Thyroid gland (tissue), 4 donors: ENCODE results near the gene CDC6. TPM values are rescaled to one million over a fixed set of nuclear protein-coding genes. Genes with fewer than 3 reads are reported as not detected.

ENCODE experiments used
- DNase-seq, 2 donors: peaks; one replicate each; pipeline ENCODE4 v3.0.0-alpha.2; 2019
- H3K27ac ChIP-seq, 3 donors: fragments of 200-600 bp; sonication (generic); 1 replicate in 2 of 3; 2 replicates in 1 of 3; pipeline ENCODE4 v1.5.1; 2016 to 2019; ENCODE audit warnings: mild to moderate bottlenecking in 1 of 3, moderate library complexity in 1 of 3
- H3K27me3 ChIP-seq: fragments of 200-600 bp; sonication (generic); one replicate; pipeline ENCODE4 v1.5.1; 2019
- H3K36me3 ChIP-seq, 2 donors: fragments of 200-600 bp; sonication (generic); one replicate each; pipeline ENCODE4 v1.5.1; 2016 to 2019
- H3K4me1 ChIP-seq, 2 donors: fragments of 200-600 bp; sonication (generic); one replicate each; pipeline ENCODE4 v1.5.1; 2017 to 2019
- H3K4me3 ChIP-seq, 3 donors: fragments of 200-600 bp; sonication (generic); replicated peaks in 1 of 3; 1 replicate in 2 of 3; 2 replicates in 1 of 3; pipeline ENCODE4 v1.5.1; 2016; ENCODE audit warnings: mild to moderate bottlenecking in 1 of 3
- H3K9me3 ChIP-seq: fragments of 200-600 bp; sonication (generic); one replicate; pipeline ENCODE4 v1.5.1; 2017
- POLR2A ChIP-seq, 2 donors: fragments of 450-650 bp; IDR thresholded peaks; one replicate each; pipeline ENCODE4 v1.6.1; 2017; ENCODE audit warnings: antibody characterized with exemption in 2 of 2, mild to moderate bottlenecking in 2 of 2, moderate library complexity in 1 of 2
- WGBS, 2 donors: methylation state at CpG; one replicate each; pipeline ENCODE4 v1.1.5; 2017; 5-methylcytosine and 5-hydroxymethylcytosine counted together
- intact Hi-C: fragments of 100-400 bp; cut with DNase I; formaldehyde crosslinking; loops from one replicate; pipeline ENCODE4 v1.15.1; 2023
- total RNA-seq, 4 donors: library from RNA; depleted of rRNA; stranded (reverse); fragments of >200 nt; gene quantifications; one replicate each; pipeline ENCODE4 v1.2.3, GENCODE V29; 2016
- TF ChIP-seq, protein P1 (sequence below), 6 experiments: fragments of 200-600 bp in 3 of 6; fragments of 450-650 bp in 3 of 6; sonication (generic) in 3 of 6; IDR thresholded peaks; one replicate each; pipeline ENCODE4 v1.5.1; 2016 to 2019; ENCODE audit warnings: antibody characterized with exemption in 6 of 6, mild to moderate bottlenecking in 2 of 6, inconsistent platforms in 1 of 6, moderate library complexity in 1 of 6

Gene CDC6
- total RNA-seq, 4 donors from 2014 or later = 0.63 to 5.2 (median 0.79) TPM

DNA sequence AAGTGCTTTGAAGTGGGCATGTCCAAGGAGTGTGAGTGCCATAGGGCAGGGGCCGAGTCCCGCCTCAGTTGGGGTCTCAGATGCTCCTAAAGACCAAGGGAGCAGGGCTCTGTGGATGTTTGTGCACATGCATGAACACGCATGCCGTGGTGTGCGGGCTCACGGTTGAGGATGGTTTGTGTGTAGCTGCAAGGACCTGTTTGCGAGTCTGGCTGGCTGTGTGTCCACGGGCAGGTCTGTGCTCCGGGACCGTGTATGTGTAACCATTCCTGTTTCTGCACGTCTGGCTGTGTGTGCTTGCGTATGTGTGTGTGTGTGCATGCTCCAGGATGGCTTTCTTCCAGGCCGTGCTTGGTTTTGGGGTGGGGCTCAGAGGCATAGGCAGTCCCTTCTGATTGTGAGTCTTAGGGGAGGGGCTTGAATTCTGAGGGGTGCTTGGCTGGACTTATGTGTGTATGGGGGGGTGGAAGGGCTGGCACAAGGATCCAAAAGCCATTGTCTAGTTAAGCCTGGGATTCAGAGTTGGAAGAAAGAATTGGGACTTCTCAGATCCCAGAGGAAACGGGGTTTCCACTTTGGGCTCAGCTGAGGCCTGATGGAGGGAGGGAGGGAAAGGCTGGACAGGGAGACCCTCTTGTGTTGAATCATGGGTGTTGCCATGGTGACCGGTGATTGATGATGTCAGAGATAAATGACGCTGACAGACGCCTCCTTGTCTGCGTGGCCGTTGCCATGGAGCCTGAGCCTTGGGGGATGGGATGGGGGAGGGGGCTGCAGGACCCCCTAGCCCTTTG, 62.4 kb downstream of the CDC6 start:
- no peak overlapping the region for H3K4me3 ChIP-seq
- no peaks in the 10 kb centered on the region for H3K9me3 ChIP-seq
- intact Hi-C loops = no loop called here
- no peaks in the 10 kb centered on the region for H3K27me3 ChIP-seq
- DNase-seq = no peak
- TF ChIP-seq POLR2A (IDR thresholded peaks at IDR 0.05) = no peak
- TF ChIP-seq, protein P1, sequence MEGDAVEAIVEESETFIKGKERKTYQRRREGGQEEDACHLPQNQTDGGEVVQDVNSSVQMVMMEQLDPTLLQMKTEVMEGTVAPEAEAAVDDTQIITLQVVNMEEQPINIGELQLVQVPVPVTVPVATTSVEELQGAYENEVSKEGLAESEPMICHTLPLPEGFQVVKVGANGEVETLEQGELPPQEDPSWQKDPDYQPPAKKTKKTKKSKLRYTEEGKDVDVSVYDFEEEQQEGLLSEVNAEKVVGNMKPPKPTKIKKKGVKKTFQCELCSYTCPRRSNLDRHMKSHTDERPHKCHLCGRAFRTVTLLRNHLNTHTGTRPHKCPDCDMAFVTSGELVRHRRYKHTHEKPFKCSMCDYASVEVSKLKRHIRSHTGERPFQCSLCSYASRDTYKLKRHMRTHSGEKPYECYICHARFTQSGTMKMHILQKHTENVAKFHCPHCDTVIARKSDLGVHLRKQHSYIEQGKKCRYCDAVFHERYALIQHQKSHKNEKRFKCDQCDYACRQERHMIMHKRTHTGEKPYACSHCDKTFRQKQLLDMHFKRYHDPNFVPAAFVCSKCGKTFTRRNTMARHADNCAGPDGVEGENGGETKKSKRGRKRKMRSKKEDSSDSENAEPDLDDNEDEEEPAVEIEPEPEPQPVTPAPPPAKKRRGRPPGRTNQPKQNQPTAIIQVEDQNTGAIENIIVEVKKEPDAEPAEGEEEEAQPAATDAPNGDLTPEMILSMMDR (IDR thresholded peaks at IDR 0.05) = no peak
- H3K27ac ChIP-seq = no peak overlapping the region
- H3K36me3 ChIP-seq = peaks cover 16 to 38% of the 10 kb centered on the region in 2 donors
- peaks cover 43 to 60% of the 10 kb centered on the region in 2 donors for H3K4me1 ChIP-seq
- WGBS, 2 donors = 42 to 61% methylated on average over 8 to 16 of the region's 19 CpGs

DNA sequence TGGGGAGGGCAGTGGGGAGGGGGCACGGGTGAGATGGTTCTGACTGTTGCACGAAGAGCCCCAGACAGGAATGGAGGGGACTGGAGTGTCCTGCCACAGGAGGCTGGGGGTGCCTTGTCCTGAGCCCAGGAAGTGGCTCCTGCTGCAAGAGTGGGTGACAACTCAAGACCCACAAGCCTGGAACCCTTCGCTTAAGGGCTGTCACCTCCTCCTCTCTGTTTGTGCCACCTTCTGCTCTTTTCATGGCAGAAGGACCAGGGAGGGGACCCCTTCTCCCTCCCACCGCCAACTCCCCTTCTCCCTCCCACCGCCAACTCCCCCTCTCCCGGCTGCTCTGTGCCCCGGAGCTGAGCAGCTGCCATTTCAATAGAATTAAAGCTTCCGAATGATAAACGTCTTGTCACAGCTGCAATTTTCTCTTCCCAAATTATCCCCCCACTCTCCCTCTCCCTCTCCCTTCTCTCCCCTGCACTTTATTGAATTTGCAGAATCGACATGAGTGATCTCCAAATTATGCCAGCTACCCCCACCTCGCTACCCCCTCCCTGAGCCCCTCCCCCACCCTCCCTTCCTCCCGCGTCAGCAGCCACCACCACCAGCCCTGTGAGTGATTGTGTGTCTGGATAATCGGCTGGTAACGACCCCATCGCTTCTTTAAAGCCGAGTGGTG, 63.1 kb downstream of the CDC6 start:
- WGBS, 2 donors = 68 to 78% methylated on average over 16 to 17 of the region's 17 CpGs
- no peak for DNase-seq
- Histone ChIP-seq H3K4me3 (no peak overlapping the region), H3K36me3 (peaks cover 16 to 45% of the 10 kb centered on the region in 2 donors), H3K27ac (no peak overlapping the region), H3K4me1 (peaks cover 39 to 56% of the 10 kb centered on the region in 2 donors), H3K9me3 (no peaks in the 10 kb centered on the region), H3K27me3 (no peaks in the 10 kb centered on the region)
- TF ChIP-seq POLR2A (IDR thresholded peaks at IDR 0.05) = no peak
- TF ChIP-seq, protein P1 (IDR thresholded peaks at IDR 0.05) = no peak
- intact Hi-C loops = no loop called here

DNA sequence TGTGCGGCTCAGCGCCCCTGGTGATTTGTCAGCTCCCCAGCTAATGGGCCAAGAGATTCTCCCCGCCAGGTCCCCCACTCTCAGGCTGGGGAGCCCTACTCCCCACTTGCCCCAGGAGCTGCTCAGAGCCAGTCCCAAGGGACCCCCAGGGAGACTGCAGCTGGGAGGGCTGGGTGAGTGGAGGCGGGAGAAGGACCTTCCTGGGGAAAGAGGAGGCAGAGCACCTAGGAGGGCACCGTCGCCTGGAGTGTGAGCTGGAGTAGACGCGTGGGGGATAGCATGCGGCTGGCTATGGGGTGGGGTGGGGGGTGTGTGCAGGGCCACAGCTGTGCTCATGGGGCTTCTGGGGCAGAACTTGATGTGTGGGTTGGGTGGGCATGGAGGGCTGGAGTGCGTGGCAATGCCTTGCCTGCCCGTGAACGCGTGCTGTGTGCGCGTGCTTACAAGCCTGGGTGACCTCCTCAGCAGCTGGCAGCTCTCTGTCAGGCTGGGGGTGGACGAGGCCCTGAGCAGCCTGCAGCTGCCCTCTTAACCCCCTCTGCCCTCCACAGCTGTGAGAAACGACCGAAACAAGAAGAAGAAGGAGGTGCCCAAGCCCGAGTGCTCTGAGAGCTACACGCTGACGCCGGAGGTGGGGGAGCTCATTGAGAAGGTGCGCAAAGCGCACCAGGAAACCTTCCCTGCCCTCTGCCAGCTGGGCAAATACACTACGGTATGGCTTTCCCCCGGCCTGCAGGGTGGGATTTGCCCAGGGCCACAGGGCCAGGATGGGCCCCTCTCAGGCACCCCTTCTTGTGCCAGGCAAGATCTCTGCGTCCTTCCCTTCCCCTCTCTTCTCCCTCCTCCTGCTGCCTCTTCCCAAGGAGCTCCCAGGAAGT, 63.9 kb downstream of the CDC6 start:
- DNase-seq = no peak

DNA sequence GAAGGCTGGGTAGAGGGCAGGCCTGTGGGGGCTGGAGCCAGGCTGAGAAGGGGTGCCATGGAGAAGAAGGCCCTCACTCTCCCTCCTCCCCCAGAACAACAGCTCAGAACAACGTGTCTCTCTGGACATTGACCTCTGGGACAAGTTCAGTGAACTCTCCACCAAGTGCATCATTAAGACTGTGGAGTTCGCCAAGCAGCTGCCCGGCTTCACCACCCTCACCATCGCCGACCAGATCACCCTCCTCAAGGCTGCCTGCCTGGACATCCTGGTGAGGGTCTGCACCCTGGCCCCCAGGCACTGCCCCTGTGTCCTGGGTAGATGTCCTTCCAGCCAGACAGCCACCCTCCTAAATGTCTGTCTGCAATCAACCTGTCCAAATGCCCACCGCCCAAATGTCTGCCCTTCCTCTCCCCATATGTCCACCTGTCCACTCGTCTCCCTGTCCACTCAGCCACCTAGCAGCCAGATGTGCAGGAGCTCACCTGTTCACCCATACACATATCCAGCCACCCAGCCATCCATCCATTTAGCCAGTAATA, 64.6 kb downstream of the CDC6 start:
- 88 to 92% methylated on average over 7 of the region's 7 CpGs for WGBS, 2 donors
- no peak overlapping the region for H3K27ac ChIP-seq
- H3K36me3 ChIP-seq = peaks cover 23 to 50% of the 10 kb centered on the region in 2 donors
- H3K9me3 ChIP-seq = no peaks in the 10 kb centered on the region
- no peaks in the 10 kb centered on the region for H3K27me3 ChIP-seq
- no peak overlapping the region for H3K4me3 ChIP-seq
- TF ChIP-seq, protein P1 (IDR thresholded peaks at IDR 0.05) = no peak
- TF ChIP-seq POLR2A (IDR thresholded peaks at IDR 0.05) = no peak
- DNase-seq = no peak
- intact Hi-C loops = no loop called here
- peaks cover 24 to 41% of the 10 kb centered on the region in 2 donors for H3K4me1 ChIP-seq

More for the DNA sequence above, 63.9 kb downstream of the CDC6 start:
- Histone ChIP-seq H3K9me3 (no peaks in the 10 kb centered on the region), H3K27me3 (no peaks in the 10 kb centered on the region), H3K27ac (no peak overlapping the region), H3K36me3 (peaks cover 23 to 50% of the 10 kb centered on the region in 2 donors), H3K4me1 (peaks cover 31 to 48% of the 10 kb centered on the region in 2 donors), H3K4me3 (no peak overlapping the region)
- TF ChIP-seq, protein P1 (IDR thresholded peaks at IDR 0.05) = no peak
- no peak for TF ChIP-seq POLR2A (IDR thresholded peaks at IDR 0.05)
- intact Hi-C loops = no loop called here
- WGBS, 2 donors = 89 to 92% methylated on average over 22 to 26 of the region's 27 CpGs
